IMR-90 (cell line): ENCODE data around the gene TBX1. TPM values are rescaled to one million over a fixed set of nuclear protein-coding genes. Genes with fewer than 3 reads are reported as not detected.

Source experiments
- ATAC-seq: fragments of 200-7000 bp; cut with Tn5 transposase; 2 replicates; pipeline ENCODE4 v1.9.1; 2020; ENCODE audit warnings: low read depth, mild to moderate bottlenecking, moderate library complexity
- BruUV-seq: library from RNA; stranded (reverse); fragments of 400-500 nt; replicated peaks from 2 replicates; lab custom pipeline; 2021; lab: Mats Ljungman, UMichigan
- CTCF ChIA-PET: fragments of 300-600 bp; formaldehyde crosslinking; extraction: SDS; loops from one replicate; lab custom pipeline; 2021; ENCODE audit warnings: antibody characterized with exemption; lab: Yijun Ruan, JAX
- POLR2A ChIA-PET: fragments of 300-600 bp; sonication (Branson Sonifier 250); formaldehyde crosslinking; loops from one replicate; lab custom pipeline; 2022; ENCODE audit warnings: antibody characterized with exemption; ENCODE audit not compliant: unreplicated experiment; lab: Charles Lee
- DNase-seq: peaks from one replicate; pipeline ENCODE4 v3.0.0; 2013
- H2AFZ ChIP-seq: replicated peaks from 2 replicates; pipeline ENCODE3; 2013; ENCODE audit warnings: low read length, mild to moderate bottlenecking; ENCODE audit not compliant: poor library complexity
- H2AK5ac ChIP-seq: 2 replicates; pipeline ENCODE4 v1.6.1; 2013; ENCODE audit warnings: low read depth, low read length, inconsistent platforms
- H2AK9ac ChIP-seq: replicated peaks from 2 replicates; pipeline ENCODE3; 2013; ENCODE audit warnings: mild to moderate bottlenecking, low read depth, low read length, moderate library complexity; ENCODE audit not compliant: poor library complexity
- H2BK120ac ChIP-seq: 2 replicates; pipeline ENCODE4 v1.6.1; 2013; ENCODE audit warnings: low read depth, low read length, inconsistent platforms
- H2BK15ac ChIP-seq: 3 replicates; pipeline ENCODE4 v1.6.1; 2013; ENCODE audit warnings: low read depth, low read length, inconsistent platforms
- H2BK20ac ChIP-seq: 2 replicates; pipeline ENCODE4 v1.6.1; 2013; ENCODE audit warnings: low read depth, mild to moderate bottlenecking, inconsistent platforms, low read length, moderate library complexity
- H2BK5ac ChIP-seq: 2 replicates; pipeline ENCODE4 v1.6.1; 2013; ENCODE audit warnings: mild to moderate bottlenecking, low read depth, low read length, inconsistent platforms; ENCODE audit not compliant: poor library complexity, severe bottlenecking
- H3K14ac ChIP-seq: replicated peaks from 2 replicates; pipeline ENCODE4 v1.6.1; 2013; ENCODE audit warnings: low read depth, low read length, inconsistent platforms
- H3K18ac ChIP-seq: 2 replicates; pipeline ENCODE4 v1.6.1; 2013; ENCODE audit warnings: low read depth, low read length, control low read depth
- H3K23ac ChIP-seq: 2 replicates; pipeline ENCODE4 v1.6.1; 2013; ENCODE audit warnings: low read depth, low read length, inconsistent platforms
- H3K27ac ChIP-seq: 2 replicates; pipeline ENCODE4 v1.5.1; 2013; ENCODE audit warnings: mild to moderate bottlenecking, control low read depth, low read length; ENCODE audit not compliant: insufficient read depth
- H3K27me3 ChIP-seq: 2 replicates; pipeline ENCODE4 v1.6.1; 2013; ENCODE audit warnings: low read length; ENCODE audit not compliant: control insufficient read depth, insufficient read depth
- H3K36me3 ChIP-seq: 2 replicates; pipeline ENCODE4 v1.6.1; 2013; ENCODE audit warnings: low read length, mixed read lengths; ENCODE audit not compliant: control insufficient read depth, insufficient read depth
- H3K4ac ChIP-seq: 2 replicates; pipeline ENCODE4 v1.6.1; 2013; ENCODE audit warnings: low read depth, low read length, inconsistent platforms
- H3K4me1 ChIP-seq: 2 replicates; pipeline ENCODE4 v1.6.1; 2013; ENCODE audit warnings: low read length, mixed read lengths; ENCODE audit not compliant: control insufficient read depth, insufficient read depth
- H3K4me2 ChIP-seq: 2 replicates; pipeline ENCODE4 v1.6.1; 2013; ENCODE audit warnings: low read depth, mild to moderate bottlenecking, control low read depth, low read length, moderate library complexity
- H3K4me3 ChIP-seq: 2 replicates; pipeline ENCODE4 v1.5.1; 2013; ENCODE audit warnings: low read depth, mild to moderate bottlenecking, control low read depth, low read length, moderate library complexity; ENCODE audit not compliant: insufficient read depth
- H3K56ac ChIP-seq: 2 replicates; pipeline ENCODE4 v1.6.1; 2013; ENCODE audit warnings: low read length, inconsistent platforms; ENCODE audit not compliant: insufficient read depth; ENCODE audit errors: extremely low read depth
- H3K79me1 ChIP-seq, 2 experiments: 2 replicates each; pipeline ENCODE4 v1.6.1; 2013; ENCODE audit warnings: low read length in 2 of 2, inconsistent platforms in 1 of 2, low read depth in 1 of 2
- H3K9ac ChIP-seq: 2 replicates; pipeline ENCODE4 v1.6.1; 2013; ENCODE audit warnings: low read depth, low read length, control low read depth
- H3K9me1 ChIP-seq: 2 replicates; pipeline ENCODE4 v1.6.1; 2013; ENCODE audit warnings: low read length, inconsistent platforms; ENCODE audit not compliant: insufficient read depth
- H3K9me3 ChIP-seq: 2 replicates; pipeline ENCODE4 v1.6.1; 2013; ENCODE audit warnings: low read length; ENCODE audit not compliant: control insufficient read depth, insufficient read depth
- H4K20me1 ChIP-seq: 2 replicates; pipeline ENCODE4 v1.6.1; 2013; ENCODE audit warnings: low read length, inconsistent platforms; ENCODE audit not compliant: insufficient read depth
- H4K5ac ChIP-seq: 2 replicates; pipeline ENCODE4 v1.6.1; 2013; ENCODE audit warnings: mild to moderate bottlenecking, low read depth, low read length, control low read depth
- H4K8ac ChIP-seq, 2 experiments: 2 replicates each; pipeline ENCODE4 v1.6.1; 2013; ENCODE audit warnings: low read depth in 2 of 2, low read length in 2 of 2, control low read depth in 1 of 2, inconsistent platforms in 1 of 2
- H4K91ac ChIP-seq: 2 replicates; pipeline ENCODE4 v1.6.1; 2013; ENCODE audit warnings: low read depth, low read length, inconsistent platforms; ENCODE audit not compliant: insufficient read depth
- CEBPB ChIP-seq: IDR thresholded peaks from 2 replicates; pipeline ENCODE4 v1.6.1; 2012; ENCODE audit warnings: low read depth, low read length, improper control_type of control experiment
- CHD1 ChIP-seq: IDR thresholded peaks from 2 replicates; pipeline ENCODE4 v1.6.1; 2012; ENCODE audit warnings: low read depth, low read length, improper control_type of control experiment
- CTCF ChIP-seq: conservative IDR thresholded peaks from 2 replicates; pipeline ENCODE4 v1.5.1; 2012; ENCODE audit warnings: mild to moderate bottlenecking, low read depth, low read length, improper control_type of control experiment
- MAZ ChIP-seq: IDR thresholded peaks from 2 replicates; pipeline ENCODE4 v1.6.1; 2012; ENCODE audit warnings: low read depth, mild to moderate bottlenecking, low read length, improper control_type of control experiment, moderate library complexity, borderline replicate concordance
- MXI1 ChIP-seq: IDR thresholded peaks from 2 replicates; pipeline ENCODE4 v1.6.1; 2012; ENCODE audit warnings: low read depth, mild to moderate bottlenecking, low read length, moderate library complexity, borderline replicate concordance
- POLR2A ChIP-seq: IDR thresholded peaks from 2 replicates; pipeline ENCODE4 v1.6.1; 2012; ENCODE audit warnings: mild to moderate bottlenecking, low read depth, low read length
- RAD21 ChIP-seq: IDR thresholded peaks from 2 replicates; pipeline ENCODE4 v1.6.1; 2012; ENCODE audit warnings: low read length, improper control_type of control experiment
- RCOR1 ChIP-seq: IDR thresholded peaks from 2 replicates; pipeline ENCODE4 v1.6.1; 2012; ENCODE audit warnings: mild to moderate bottlenecking, low read length, improper control_type of control experiment; ENCODE audit not compliant: insufficient replicate concordance
- SMC3 ChIP-seq: fragments of 150-350 bp; IDR thresholded peaks from 2 replicates; pipeline ENCODE4 v1.6.1; 2016; ENCODE audit warnings: low read depth, mild to moderate bottlenecking, antibody characterized with exemption, low read length, moderate library complexity
- WGBS, 2 experiments: methylation state at CpG; one replicate each; pipeline versions ENCODE4 v1.1.5 to v1.1.7; 2013; ENCODE audit warnings: missing lambda C conversion rate in 2 of 2; ENCODE audit not compliant: insufficient read length in 1 of 2; ENCODE audit errors: extremely low coverage in 2 of 2; 5-methylcytosine and 5-hydroxymethylcytosine counted together
- dilution Hi-C: fragments of 300-500 bp; cut with HindIII; formaldehyde crosslinking; loops from one replicate; pipeline ENCODE4 v1.14.3; 2018; ENCODE audit warnings: low sequenced_read_pairs; ENCODE audit not compliant: unreplicated experiment
- in situ Hi-C: fragments of 300-500 bp; cut with MboI; formaldehyde crosslinking; loops from 3 replicates; pipeline ENCODE4 v1.14.3; 2019; ENCODE audit warnings: low sequenced_read_pairs, inconsistent platforms, mixed read lengths
- intact Hi-C: fragments of 100-400 bp; cut with micrococcal nuclease; formaldehyde crosslinking; loops from 2 replicates; pipeline ENCODE4 v1.10.0; 2022
- polyA plus RNA-seq, 3 experiments: library from polyadenylated mRNA; depleted of rRNA; stranded (reverse); fragments of >200 nt; gene quantifications; 2 replicates each; pipeline ENCODE4 v1.2.3, GENCODE V29; 2012; ENCODE audit warnings: low replicate concordance in 1 of 3
- total RNA-seq: library from RNA; depleted of rRNA; stranded (reverse); fragments of >200 nt; gene quantifications from 2 replicates; pipeline ENCODE4 v1.2.3, GENCODE V29; 2012
- TF ChIP-seq, protein P1 (sequence below): fragments of 150-350 bp; IDR thresholded peaks from 2 replicates; pipeline ENCODE4 v1.6.1; 2016; ENCODE audit warnings: low read depth, mild to moderate bottlenecking, low read length, moderate library complexity, borderline replicate concordance

The TBX1 gene
- total and polyA plus RNA-seq, 2 of the 4 experiments (the other 2 are of a cell fraction) = 0.03 TPM; not detected in 1

GRCh38 chr22:19765477-19766239 lies 5.1 kb downstream of the TBX1 start:
- in situ Hi-C loops = no loop called here
- POLR2A ChIA-PET = no interaction called here

More at GRCh38 chr22:19765477-19766239, 5.1 kb downstream of the TBX1 start:
- intact Hi-C loops = no loop called here
- 6% methylated on average over 68 of the region's 83 CpGs; no CpG with 5 or more reads in 1 of the 2 experiments for WGBS, 2 experiments
- CTCF ChIA-PET = no interaction called here
- H2BK5ac ChIP-seq = no peak overlapping the region
- H2BK20ac ChIP-seq = no peak overlapping the region
- no peak overlapping the region for H2BK120ac ChIP-seq
- H3K9me1 ChIP-seq = no peaks in the 10 kb centered on the region
- no peak overlapping the region for H3K23ac ChIP-seq
- H4K20me1 ChIP-seq = no peaks in the 10 kb centered on the region
- H3K9ac ChIP-seq = no peak overlapping the region
- no peak; the same call in 1 of the 2 replicates for ATAC-seq
- no peaks in the 10 kb centered on the region for H3K36me3 ChIP-seq
- H3K4me1 ChIP-seq = 0 out of 2 replicates have a peak, but pooled peaks cover 2% of the 10 kb centered on the region
- BruUV-seq = no TSS peak
- H2AFZ ChIP-seq = no peak overlapping the region
- no peak overlapping the region for H4K91ac ChIP-seq
- peaks cover 97% of the 10 kb centered on the region for H3K27me3 ChIP-seq
- no peak overlapping the region for H3K4me2 ChIP-seq
- dilution Hi-C loops = no loop called here
- no peak overlapping the region for H3K56ac ChIP-seq
- no peak overlapping the region; the same call in 1 of the 2 replicates for H3K4me3 ChIP-seq
- no peak overlapping the region for H3K18ac ChIP-seq
- H3K9me3 ChIP-seq = peaks cover 4% of the 10 kb centered on the region; the same call in 1 of the 2 replicates
- no peaks in the 10 kb centered on the region for H3K79me1 ChIP-seq
- H3K27ac ChIP-seq = no peak overlapping the region
- H2AK5ac ChIP-seq = no peak overlapping the region; the same call in 1 of the 2 replicates
- H3K14ac ChIP-seq = no peak overlapping the region
- H4K5ac ChIP-seq = no peak overlapping the region
- H3K4ac ChIP-seq = no peak overlapping the region
- H4K8ac ChIP-seq = no peak overlapping the region
- no peak overlapping the region for H2BK15ac ChIP-seq
- TF ChIP-seq CEBPB = no peak
- TF ChIP-seq RCOR1 = no peak
- no peak for TF ChIP-seq MAZ
- TF ChIP-seq CHD1 = no peak
- TF ChIP-seq, protein P1, sequence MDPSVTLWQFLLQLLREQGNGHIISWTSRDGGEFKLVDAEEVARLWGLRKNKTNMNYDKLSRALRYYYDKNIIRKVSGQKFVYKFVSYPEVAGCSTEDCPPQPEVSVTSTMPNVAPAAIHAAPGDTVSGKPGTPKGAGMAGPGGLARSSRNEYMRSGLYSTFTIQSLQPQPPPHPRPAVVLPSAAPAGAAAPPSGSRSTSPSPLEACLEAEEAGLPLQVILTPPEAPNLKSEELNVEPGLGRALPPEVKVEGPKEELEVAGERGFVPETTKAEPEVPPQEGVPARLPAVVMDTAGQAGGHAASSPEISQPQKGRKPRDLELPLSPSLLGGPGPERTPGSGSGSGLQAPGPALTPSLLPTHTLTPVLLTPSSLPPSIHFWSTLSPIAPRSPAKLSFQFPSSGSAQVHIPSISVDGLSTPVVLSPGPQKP = no peak
- no peak for TF ChIP-seq CTCF
- TF ChIP-seq MXI1 = no peak
- no peak for TF ChIP-seq POLR2A
- no peak for TF ChIP-seq RAD21
- no peak for TF ChIP-seq SMC3
- no peak overlapping the region for H2AK9ac ChIP-seq
- no peak for DNase-seq
